ENCODE measurements around the gene HBP1. TPM values are rescaled to one million over a fixed set of nuclear protein-coding genes. Genes with fewer than 3 reads are reported as not detected.

Gene HBP1
- total and polyA plus RNA-seq, 2 of the 8 experiments (the other 6 are each of a cell fraction or from before 2014, with no cell fraction given) = 28.9 to 29.2 TPM

GRCh38 chr7:107233174-107233573 lies 64.4 kb downstream of the HBP1 start:
- 72% methylated on average over 4 of the region's 4 CpGs; no CpG with 5 or more reads in 1 of the 2 experiments for WGBS, 2 experiments (ENCODE audit: extremely low coverage in 1 of 2, insufficient coverage in 1 of 2, insufficient read length in 1 of 2, insufficient replicate concordance in 2 of 2, low coverage in 1 of 2, low lambda C conversion rate in 2 of 2, missing lambda C conversion rate in 1 of 2)
- no peak overlapping the region for H2AK5ac ChIP-seq (ENCODE audit: low read depth, low read length)
- POLR2A ChIA-PET (ENCODE audit: partially characterized antibody) = no interaction called here
- TF ChIP-seq CHD2 (IDR thresholded peaks at IDR 0.05; ENCODE audit: low read length) (no peak), GTF2F1 (IDR thresholded peaks at IDR 0.05; ENCODE audit: borderline replicate concordance, low read depth, low read length) (no peak), YY1 (IDR thresholded peaks at IDR 0.05; ENCODE audit: low read depth, low read length) (no peak), CEBPB (IDR thresholded peaks at IDR 0.05; ENCODE audit: low read depth, low read length) (no peak), BCL11A (IDR thresholded peaks at IDR 0.05; ENCODE audit: low read depth in 2 of 2, low read length in 2 of 2) (no peak), KDM5A (IDR thresholded peaks at IDR 0.05; ENCODE audit: low read length) (no peak), SIN3A (conservative IDR thresholded peaks at IDR 0.05 in 1 of 2, IDR thresholded peaks at IDR 0.05 in 1 of 2; ENCODE audit: low read depth in 1 of 2, low read length in 2 of 2) (no peak), RAD21 (IDR thresholded peaks at IDR 0.05 in 1 of 2, conservative IDR thresholded peaks at IDR 0.05 in 1 of 2; ENCODE audit: low read depth in 2 of 2, low read length in 2 of 2) (peak; percentile 46 to 56), POLR2A (IDR thresholded peaks at IDR 0.05; ENCODE audit: control extremely low read depth in 1 of 2, low read depth in 2 of 2, low read length in 2 of 2) (no peak), MAX (IDR thresholded peaks at IDR 0.05) (peak; percentile 31; the same call in 1 of the 2 replicates), CTBP2 (IDR thresholded peaks at IDR 0.05; ENCODE audit: borderline replicate concordance, insufficient read depth, insufficient read length, low read length) (no peak)

More at GRCh38 chr7:107233174-107233573, 64.4 kb downstream of the HBP1 start:
- Histone ChIP-seq H3K4me1 (replicated peaks in 1 of 4; ENCODE audit: control insufficient read depth in 3 of 4, insufficient read depth in 4 of 4, low read length in 3 of 4) (peaks cover 0 to 9% (median 2%) of the 10 kb centered on the region in 4 experiments; a peak in 3 of 7 replicates), H3K4me2 (ENCODE audit: insufficient read depth in 1 of 2, low read depth in 2 of 2, low read length in 2 of 2) (no peak overlapping the region), H3K27ac (ENCODE audit: low read depth, low read length) (no peak overlapping the region), H3K23ac (ENCODE audit: insufficient read length) (no peak overlapping the region), H3K79me1 (ENCODE audit: low read depth, low read length) (no peaks in the 10 kb centered on the region), H3K56ac (replicated peaks; ENCODE audit: insufficient read length, low read depth, low read length) (no peak overlapping the region), H4K5ac (ENCODE audit: insufficient read length, low read depth, low read length) (no peak overlapping the region), H3K9me3 (ENCODE audit: insufficient read depth in 2 of 2, low read depth in 1 of 2, low read length in 1 of 2) (no peaks in the 10 kb centered on the region), H2BK120ac (replicated peaks; ENCODE audit: low read depth, low read length) (no peak overlapping the region), H3K27me3 (replicated peaks in 1 of 4; ENCODE audit: control insufficient read depth in 3 of 4, extremely low read depth in 1 of 4, insufficient read depth in 3 of 4, low read length in 3 of 4) (peaks cover 0 to 1% (median 0%) of the 10 kb centered on the region in 4 experiments; a peak in 1 of 7 replicates), H2BK15ac (ENCODE audit: low read length) (no peak overlapping the region), H2BK12ac (ENCODE audit: low read depth, low read length) (no peak overlapping the region), H3K79me2 (ENCODE audit: control insufficient read depth in 1 of 2, insufficient read depth in 2 of 2, low read length in 2 of 2) (no peaks in the 10 kb centered on the region), H3K9ac (replicated peaks in 1 of 4; ENCODE audit: extremely low read depth in 1 of 4, low read depth in 3 of 4, low read length in 3 of 4) (no peak overlapping the region; a peak in 2 of 7 replicates), H3K18ac (ENCODE audit: extremely low read depth, low read length) (no peak overlapping the region), H3K36me3 (ENCODE audit: control insufficient read depth in 2 of 4, insufficient read depth in 4 of 4, low read length in 3 of 4) (no peaks in the 10 kb centered on the region), H2BK5ac (ENCODE audit: low read depth, low read length) (no peak overlapping the region), H2AFZ (ENCODE audit: low read length) (no peak overlapping the region), H3K4ac (replicated peaks; ENCODE audit: insufficient read length, low read depth, low read length) (no peak overlapping the region), H3K14ac (ENCODE audit: insufficient read length) (no peak overlapping the region), H4K20me1 (replicated peaks in 1 of 2; ENCODE audit: control insufficient read depth in 1 of 2, insufficient read depth in 2 of 2, low read length in 2 of 2) (no peaks in the 10 kb centered on the region), H3K23me2 (ENCODE audit: low read depth, low read length) (no peaks in the 10 kb centered on the region), H2BK20ac (ENCODE audit: low read length) (no peak overlapping the region), H3K4me3 (ENCODE audit: extremely low read depth in 1 of 4, insufficient read depth in 2 of 4, low read depth in 3 of 4, low read length in 4 of 4) (no peak overlapping the region), H4K91ac (replicated peaks; ENCODE audit: insufficient read length, low read length) (no peak overlapping the region), H4K8ac (ENCODE audit: extremely low read depth, insufficient read depth, low read length) (no peak overlapping the region)
- CTCF ChIA-PET (ENCODE audit: partially characterized antibody) = interaction anchor here (1.4 kb wide), 1 partner anchor 230 kb away, joined by 3 read pairs; no protein-coding TSS in a partner anchor
- FAIRE-seq = no peak
- no peak for DNase-seq (ENCODE audit: low read depth in 1 of 2, low spot score in 2 of 2)

Data from H1 (cell line).